ENCODE measurements around the gene UNC80.

UNC80 gene

GRCh38 chr2:209973328-209973727 is 201.7 kb downstream of the UNC80 start:
- DNase-seq, result no peak

- DNase-seq, result no peak
These were observed 202.9 kb downstream of the UNC80 start for GRCh38 chr2:209974576-209974975.

- DNase-seq, result no peak
These were observed 205.2 kb downstream of the UNC80 start for GRCh38 chr2:209976698-209977385.

- no peak for DNase-seq
These were observed 206.0 kb downstream of the UNC80 start for GRCh38 chr2:209977386-209978239.

GRCh38 chr2:209984291-209984690 is 212.7 kb downstream of the UNC80 start:
- DNase-seq, result no peak

- no peak for DNase-seq
These were observed 214.2 kb downstream of the UNC80 start for GRCh38 chr2:209985874-209986273.

GRCh38 chr2:209986415-209986814 is 214.8 kb downstream of the UNC80 start:
- no peak for DNase-seq

GRCh38 chr2:209988010-209988409 is 216.4 kb downstream of the UNC80 start:
- no peak for DNase-seq

GRCh38 chr2:209990838-209991237 is 219.2 kb downstream of the UNC80 start:
- DNase-seq, result no peak

- no peak for DNase-seq
These were observed 222.3 kb downstream of the UNC80 start for GRCh38 chr2:209993968-209994367.

- DNase-seq, result no peak
These were observed 227.0 kb downstream of the UNC80 start for GRCh38 chr2:209998596-209998995.

GRCh38 chr2:210000464-210001324 is 229.1 kb downstream of the UNC80 start:
- no peak for DNase-seq

GRCh38 chr2:210002158-210003157 is 230.8 kb downstream of the UNC80 start, which contains the start of gene RPE:
Gene RPE (plus strand): TSS chr2:210002638. CDS start chr2:210002662, 24 bp downstream.
- DNase-seq, result peak; percentile 99

GRCh38 chr2:210003359-210003758 is 231.7 kb downstream of the UNC80 start:
- no peak for DNase-seq

GRCh38 chr2:210004881-210005280 is 233.2 kb downstream of the UNC80 start:
- DNase-seq, result no peak

GRCh38 chr2:210007895-210008294 is 236.3 kb downstream of the UNC80 start:
- DNase-seq, result no peak

- DNase-seq, result no peak
These were observed 237.5 kb downstream of the UNC80 start for GRCh38 chr2:210009126-210009525.

GRCh38 chr2:210009896-210010295 is 238.3 kb downstream of the UNC80 start:
- DNase-seq, result no peak

- no peak for DNase-seq
These were observed 248.5 kb downstream of the UNC80 start for GRCh38 chr2:210020138-210020537.

- DNase-seq, result no peak
These were observed 251.2 kb downstream of the UNC80 start for GRCh38 chr2:210022824-210023223.

GRCh38 chr2:210027608-210028007 is 256.0 kb downstream of the UNC80 start:
- DNase-seq, result no peak

GRCh38 chr2:210028178-210028577 is 256.5 kb downstream of the UNC80 start:
- DNase-seq, result no peak
